GM18517 (cell line): Measurements from ENCODE around the gene ITGA3.

Experiments used
- ATAC-seq: cut with Tn5 transposase; IDR thresholded peaks from one replicate; pipeline ENCODE4 v1.9.1; 2021; ENCODE audit warnings: mild to moderate bottlenecking, moderate library complexity; ENCODE audit not compliant: unreplicated experiment

Gene ITGA3

GRCh38 chr17:50055426-50056216 is at the start of gene ITGA3:
Gene ITGA3, plus strand, starts transcription at chr17:50056110. Its CDS starts 330 bp downstream, at chr17:50056440.
- ATAC-seq, result no peak

DNA sequence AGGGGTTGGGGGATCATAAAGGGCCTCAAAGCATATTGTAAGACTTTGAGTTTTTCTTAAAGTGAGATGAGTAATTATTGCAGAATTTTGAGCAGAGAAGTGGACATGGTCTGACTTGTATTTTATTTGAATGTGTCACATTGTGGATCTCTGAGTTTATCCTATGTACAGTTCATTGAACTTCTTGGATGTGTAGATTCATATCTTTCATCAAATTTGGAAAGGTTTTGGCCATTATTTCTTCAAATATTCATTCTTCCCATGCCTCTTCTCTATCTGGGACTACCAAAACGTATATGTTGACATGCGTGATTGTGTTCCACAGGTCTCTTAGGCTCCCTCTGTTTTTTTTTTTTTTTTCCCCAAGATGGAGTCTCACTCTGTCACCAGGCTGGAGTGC is 46.6 kb upstream of the ITGA3 start:
- no peak for ATAC-seq

DNA sequence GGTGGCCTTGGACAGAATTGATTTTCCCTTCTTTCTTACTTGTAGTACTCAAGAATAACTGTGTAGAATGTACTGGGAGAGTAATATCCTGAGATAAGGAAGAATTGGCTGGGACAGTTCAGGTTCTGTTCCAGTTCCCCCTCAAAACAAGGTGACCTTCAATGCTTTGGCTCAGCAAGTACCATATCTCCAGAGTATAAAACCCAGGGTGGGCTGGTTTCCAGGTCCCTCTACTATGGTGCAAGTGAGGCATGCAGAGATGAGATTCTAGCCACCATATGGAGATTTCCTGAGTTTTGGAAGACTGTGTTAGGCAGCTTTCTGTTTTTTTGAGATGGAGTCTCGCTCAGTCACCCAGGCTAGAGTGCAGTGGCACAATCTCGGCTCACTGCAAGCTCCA is 42.8 kb upstream of the ITGA3 start:
- ATAC-seq, result no peak

GRCh38 chr17:50014471-50015088 is 41.3 kb upstream of the ITGA3 start:
- ATAC-seq, result no peak

- no peak for ATAC-seq
These were observed 40.8 kb upstream of the ITGA3 start for GRCh38 chr17:50015146-50015545.

- no peak for ATAC-seq
These were observed 37.0 kb upstream of the ITGA3 start for GRCh38 chr17:50018909-50019308.

DNA sequence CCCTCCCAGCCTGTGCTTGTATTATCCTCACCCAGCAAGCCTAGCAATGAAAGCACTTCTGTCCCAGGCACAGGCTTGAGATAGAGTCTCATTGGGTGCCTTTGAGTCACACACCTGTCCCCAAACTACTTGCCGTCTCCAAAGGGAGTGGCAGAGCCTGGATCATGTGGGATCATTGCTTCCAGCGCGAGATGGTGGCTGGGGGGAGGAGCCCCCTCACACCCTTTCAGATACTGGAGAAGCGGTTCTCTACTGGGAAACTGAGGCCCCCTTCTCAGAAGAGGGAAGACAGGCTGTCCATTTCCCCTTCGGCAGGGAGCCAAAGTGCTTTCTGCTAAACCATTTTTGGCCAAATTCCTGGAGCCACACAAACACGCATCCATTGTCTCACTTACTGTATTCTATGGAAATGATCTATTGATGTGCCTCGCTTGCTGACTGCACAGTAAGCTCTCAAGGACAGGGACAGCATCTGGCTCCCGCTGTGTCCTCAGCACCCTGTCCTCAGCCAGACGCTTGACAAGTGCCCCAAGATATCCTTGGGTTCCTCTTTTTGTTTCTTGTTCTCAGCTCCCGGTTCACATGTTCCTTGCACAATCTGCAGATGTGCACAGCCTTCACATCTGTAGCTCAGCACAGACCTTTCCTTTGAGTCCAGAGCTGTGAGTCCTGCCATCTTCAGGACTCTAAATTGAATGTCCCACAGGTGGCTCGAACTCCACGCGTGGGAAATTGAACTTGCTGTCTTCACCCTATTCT is 34.9 kb upstream of the ITGA3 start:
- ATAC-seq, result no peak

DNA sequence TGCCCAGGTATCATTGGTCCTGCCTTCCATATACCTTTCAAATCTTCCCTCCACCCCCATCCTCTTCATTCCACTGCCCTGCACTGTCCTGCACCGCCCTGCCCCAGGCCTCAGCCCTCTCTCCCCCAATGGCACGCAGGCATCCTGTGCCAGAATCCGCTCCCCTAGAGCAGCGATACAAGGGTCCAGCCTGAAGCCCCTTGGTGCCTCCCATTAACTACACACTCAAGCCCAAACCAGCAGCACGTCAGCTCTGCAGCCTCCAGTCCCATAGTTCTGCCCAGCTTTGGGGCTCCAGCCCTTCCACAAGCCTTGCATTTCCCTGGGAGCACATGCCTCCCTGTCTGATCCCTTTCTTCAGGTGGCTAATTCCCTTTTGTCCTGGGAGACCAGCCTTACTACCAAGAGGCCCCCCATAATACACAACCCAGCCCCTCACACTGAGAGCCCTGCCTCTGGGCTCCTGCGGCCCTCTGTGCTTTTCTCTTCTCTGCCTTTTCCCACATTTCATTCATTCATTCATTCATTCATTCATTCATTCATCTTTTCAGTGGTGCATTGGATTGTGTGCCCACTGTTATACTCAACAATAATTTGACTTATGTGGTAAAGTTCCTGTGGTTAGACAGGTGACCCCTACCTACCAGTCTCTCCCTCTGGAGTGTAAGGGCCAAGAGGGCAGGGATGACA is 34.1 kb upstream of the ITGA3 start:
- no peak for ATAC-seq

DNA sequence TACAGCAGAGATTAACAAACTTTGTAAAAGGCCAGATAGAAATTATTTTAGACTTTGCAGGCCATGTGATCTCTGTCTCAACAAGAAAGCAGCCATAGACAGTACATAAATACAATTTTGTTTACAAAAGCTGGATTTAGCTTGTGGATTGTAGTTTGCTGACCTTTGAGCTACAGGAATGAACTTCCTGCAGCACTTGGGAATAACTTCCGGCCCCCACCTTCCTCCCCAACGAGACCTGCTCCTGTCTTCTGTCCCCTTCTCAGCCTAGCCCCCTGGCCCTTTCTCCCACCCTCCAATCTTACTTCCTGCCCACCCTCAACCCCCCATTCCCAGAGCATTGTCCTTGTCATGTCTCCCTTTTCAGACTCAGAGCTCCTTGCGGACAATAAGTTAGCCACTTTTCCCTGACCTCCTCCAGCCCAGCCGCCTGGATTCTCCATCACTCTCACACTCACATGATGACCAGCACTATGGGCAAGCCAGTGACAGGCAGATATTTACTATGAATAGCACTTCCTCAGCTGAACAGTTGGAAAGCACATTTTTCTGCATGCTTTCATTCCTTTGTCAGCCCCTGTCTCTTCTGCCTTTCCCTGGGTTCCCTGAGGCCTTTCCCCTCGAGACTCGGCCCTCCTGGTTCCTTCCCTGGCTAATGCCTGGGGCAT is 33.3 kb upstream of the ITGA3 start:
- ATAC-seq, result no peak

DNA sequence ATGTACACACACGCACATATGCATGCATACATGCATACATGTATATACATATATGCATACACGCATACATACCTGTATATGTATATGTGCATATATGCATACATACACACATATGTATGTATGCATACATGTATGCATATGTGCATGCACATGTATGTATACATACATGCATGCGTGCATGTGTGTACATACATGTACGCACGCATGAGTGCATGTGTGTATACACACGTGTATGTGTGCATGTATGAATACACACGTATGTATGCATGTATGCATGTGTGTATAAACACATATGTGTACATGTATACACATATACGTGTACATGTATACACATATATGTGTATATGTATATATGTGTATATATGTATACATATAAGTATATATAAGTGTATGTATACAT is 32.4 kb upstream of the ITGA3 start:
- no peak for ATAC-seq

DNA sequence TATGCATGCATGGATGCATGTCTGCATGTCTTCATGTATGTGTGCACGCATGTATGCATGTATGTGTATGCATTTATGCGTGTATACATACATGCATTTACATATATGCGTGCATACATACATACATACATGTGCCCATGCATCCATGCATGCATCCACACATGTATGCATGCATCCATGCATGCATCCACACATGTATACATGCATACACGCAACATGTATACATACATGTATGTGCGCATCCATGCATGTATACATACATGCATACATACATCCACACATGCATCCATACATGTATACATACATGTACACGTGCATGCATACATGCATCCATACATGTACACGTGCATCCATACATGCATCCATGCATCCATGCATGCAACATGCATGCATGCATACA is 31.1 kb upstream of the ITGA3 start:
- ATAC-seq, result no peak

- ATAC-seq, result no peak
These were observed 29.7 kb upstream of the ITGA3 start for GRCh38 chr17:50026046-50026675.

- ATAC-seq, result no peak
These were observed 29.1 kb upstream of the ITGA3 start for GRCh38 chr17:50026837-50027171.

GRCh38 chr17:50027172-50027880 is 28.6 kb upstream of the ITGA3 start:
- no peak for ATAC-seq

- ATAC-seq, result no peak
These were observed 27.8 kb upstream of the ITGA3 start for GRCh38 chr17:50027881-50028735.

DNA sequence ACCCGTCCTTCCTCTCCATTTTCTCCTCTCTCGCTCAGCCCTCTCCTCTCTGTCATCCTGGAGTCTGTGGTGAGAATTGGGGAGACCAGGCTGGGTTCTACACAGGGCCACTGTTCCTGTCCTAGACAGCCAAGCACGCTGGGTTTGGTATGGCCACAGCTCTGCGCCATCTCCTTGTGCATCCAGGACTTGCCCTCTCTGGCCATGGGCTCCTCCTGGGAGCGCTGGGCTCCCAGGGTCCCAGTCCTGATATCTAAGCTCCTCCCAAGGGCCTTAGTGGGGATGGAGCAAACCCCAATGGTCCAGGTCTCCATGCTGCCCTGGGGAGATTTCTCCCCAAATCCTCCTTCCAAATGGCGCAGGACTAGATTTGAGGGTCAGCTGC is 27.2 kb upstream of the ITGA3 start:
- no peak for ATAC-seq

DNA sequence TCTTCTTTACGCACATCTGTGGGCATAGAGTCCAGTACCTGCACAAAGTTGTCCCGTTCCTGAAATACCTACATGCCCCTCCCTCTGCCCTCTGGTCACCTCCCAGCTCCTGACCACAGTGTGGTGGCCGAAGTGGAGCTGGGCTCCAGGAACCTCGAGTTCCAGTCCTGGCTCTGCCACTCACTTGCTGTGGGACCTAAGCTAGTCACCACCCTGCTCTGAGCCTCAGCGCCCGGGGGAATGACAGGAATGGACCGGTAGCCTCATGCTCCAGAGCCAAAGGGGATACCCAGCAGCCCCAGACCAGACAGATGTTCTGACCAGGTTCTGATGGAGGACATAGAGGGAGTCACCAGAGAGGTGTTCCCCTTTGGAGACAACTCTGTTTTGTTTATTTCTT is 26.7 kb upstream of the ITGA3 start:
- ATAC-seq, result no peak

GRCh38 chr17:50033316-50033715 is 22.6 kb upstream of the ITGA3 start:
- ATAC-seq, result no peak
